Activated CD8-positive, alpha-beta T cell treated with anti-CD3 and anti-CD28 coated beads for 36 hours (primary cell): ENCODE measurements around the gene PTER. TPM values are rescaled to one million over a fixed set of nuclear protein-coding genes. Genes with fewer than 3 reads are reported as not detected.

Experiments used
- ATAC-seq: fragments of 200-7000 bp; cut with Tn5 transposase; one replicate; pipeline ENCODE4 v1.10.0; 2021; ENCODE audit warnings: mild to moderate bottlenecking, moderate library complexity
- CTCF ChIA-PET: fragments of 350-600 bp; sonication (Branson Sonifier 250); formaldehyde crosslinking; loops from one replicate; lab custom pipeline; 2021; ENCODE audit warnings: antibody characterized with exemption; lab: Charles Lee
- POLR2A ChIA-PET: fragments of 350-600 bp; sonication (Branson Sonifier 250); formaldehyde crosslinking; loops from one replicate; lab custom pipeline; 2021; ENCODE audit warnings: antibody characterized with exemption; lab: Charles Lee
- DNase-seq: peaks from one replicate; pipeline ENCODE4 v3.0.0-alpha.2; 2020
- H3K27ac Mint-ChIP-seq: one replicate; pipeline ENCODE4 v1.8.0; 2021; ENCODE audit warnings: mild to moderate bottlenecking, mixed read lengths
- H3K27me3 Mint-ChIP-seq: one replicate; pipeline ENCODE4 v1.8.0; 2021; ENCODE audit warnings: mixed read lengths
- H3K36me3 Mint-ChIP-seq: one replicate; pipeline ENCODE4 v1.8.0; 2021; ENCODE audit warnings: low read depth, mixed read lengths
- H3K4me1 Mint-ChIP-seq: one replicate; pipeline ENCODE4 v1.8.0; 2021; ENCODE audit warnings: low read depth, mixed read lengths
- H3K4me3 Mint-ChIP-seq: one replicate; pipeline ENCODE4 v1.8.0; 2021; ENCODE audit warnings: mild to moderate bottlenecking, moderate library complexity, mixed read lengths
- H3K9me3 Mint-ChIP-seq: one replicate; pipeline ENCODE4 v1.8.0; 2021; ENCODE audit warnings: mixed read lengths
- intact Hi-C: fragments of 100-400 bp; cut with micrococcal nuclease; formaldehyde crosslinking; loops from one replicate; pipeline ENCODE4 v1.10.0; 2022
- total RNA-seq, 2 experiments: library from RNA; stranded (reverse); gene quantifications; one replicate each; pipeline ENCODE4 v1.2.3, GENCODE V29; 2021
- TF ChIP-seq, protein P1 (sequence below): fragments of 200-600 bp; IDR thresholded peaks from one replicate; pipeline ENCODE4 v1.8.0; 2022; ENCODE audit warnings: antibody characterized with exemption, mild to moderate bottlenecking

The PTER gene
- total RNA-seq, 2 experiments from 2014 or later, result 22.1 to 23.3 TPM

- TF ChIP-seq, protein P1, sequence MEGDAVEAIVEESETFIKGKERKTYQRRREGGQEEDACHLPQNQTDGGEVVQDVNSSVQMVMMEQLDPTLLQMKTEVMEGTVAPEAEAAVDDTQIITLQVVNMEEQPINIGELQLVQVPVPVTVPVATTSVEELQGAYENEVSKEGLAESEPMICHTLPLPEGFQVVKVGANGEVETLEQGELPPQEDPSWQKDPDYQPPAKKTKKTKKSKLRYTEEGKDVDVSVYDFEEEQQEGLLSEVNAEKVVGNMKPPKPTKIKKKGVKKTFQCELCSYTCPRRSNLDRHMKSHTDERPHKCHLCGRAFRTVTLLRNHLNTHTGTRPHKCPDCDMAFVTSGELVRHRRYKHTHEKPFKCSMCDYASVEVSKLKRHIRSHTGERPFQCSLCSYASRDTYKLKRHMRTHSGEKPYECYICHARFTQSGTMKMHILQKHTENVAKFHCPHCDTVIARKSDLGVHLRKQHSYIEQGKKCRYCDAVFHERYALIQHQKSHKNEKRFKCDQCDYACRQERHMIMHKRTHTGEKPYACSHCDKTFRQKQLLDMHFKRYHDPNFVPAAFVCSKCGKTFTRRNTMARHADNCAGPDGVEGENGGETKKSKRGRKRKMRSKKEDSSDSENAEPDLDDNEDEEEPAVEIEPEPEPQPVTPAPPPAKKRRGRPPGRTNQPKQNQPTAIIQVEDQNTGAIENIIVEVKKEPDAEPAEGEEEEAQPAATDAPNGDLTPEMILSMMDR, result no peak
Observed at GRCh38 chr10:16510843-16511242, 74.0 kb downstream of the PTER start.

DNA sequence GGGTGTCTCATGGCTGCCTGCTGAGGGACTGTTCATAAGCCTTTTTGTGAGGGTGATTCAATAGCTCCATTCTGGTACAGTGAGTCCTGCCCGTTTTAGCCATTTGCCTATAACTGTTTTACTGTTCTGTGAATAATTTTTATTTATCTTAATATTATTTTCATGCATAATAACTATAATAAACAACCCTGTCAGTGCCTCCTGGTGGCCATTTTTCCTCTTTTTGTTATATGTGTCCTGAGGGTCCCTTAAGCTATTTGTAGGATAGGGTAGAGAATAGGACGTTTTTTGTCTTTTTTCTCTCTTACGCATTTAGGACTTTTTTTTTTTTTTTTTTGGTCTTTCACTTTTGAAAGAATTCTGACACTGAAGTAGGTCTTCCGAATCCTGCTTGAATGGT, 82.0 kb downstream of the PTER start:
- DNase-seq (no peak), ATAC-seq (no peak)
- peaks cover 33% of the 10 kb centered on the region for H3K27me3 Mint-ChIP-seq
- H3K9me3 Mint-ChIP-seq, result no peaks in the 10 kb centered on the region
- intact Hi-C loops, result no loop called here
- TF ChIP-seq, protein P1, result no peak
- H3K36me3 Mint-ChIP-seq, result peaks cover 7% of the 10 kb centered on the region
- no peak overlapping the region for H3K4me3 Mint-ChIP-seq
- POLR2A ChIA-PET, result interaction anchor here (0.6 kb wide), 1 partner anchor 35 kb away, joined by 3 read pairs; no protein-coding TSS in a partner anchor
- CTCF ChIA-PET, result interaction anchor here (0.7 to 1.2 kb wide), 4 partner anchors 26 to 223 kb away, joined by 3 read pairs; no protein-coding TSS in a partner anchor
- H3K4me1 Mint-ChIP-seq, result peaks cover 2% of the 10 kb centered on the region
- H3K27ac Mint-ChIP-seq, result no peak overlapping the region

More at GRCh38 chr10:16510843-16511242, 74.0 kb downstream of the PTER start:
- Mint-ChIP-seq H3K36me3 (peaks cover 15% of the 10 kb centered on the region), H3K4me3 (no peak overlapping the region), H3K9me3 (no peaks in the 10 kb centered on the region), H3K27ac (no peak overlapping the region), H3K4me1 (no peaks in the 10 kb centered on the region), H3K27me3 (no peaks in the 10 kb centered on the region)
- ATAC-seq (no peak), DNase-seq (no peak)
- ChIA-PET POLR2A (no interaction called here), CTCF (no interaction called here)
- intact Hi-C loops, result no loop called here

- H3K4me3 Mint-ChIP-seq, result peak overlapping the region; percentile 58
- ChIA-PET CTCF (interaction anchor here (0.6 to 1.2 kb wide), 3 partner anchors 79 to 293 kb away, joined by 3 read pairs; no protein-coding TSS in a partner anchor), POLR2A (interaction anchor here (0.6 kb wide), 1 partner anchor 35 kb away, joined by 3 read pairs; no protein-coding TSS in a partner anchor)
- TF ChIP-seq, protein P1, result no peak
- no peak for ATAC-seq
- peaks cover 38% of the 10 kb centered on the region for H3K27me3 Mint-ChIP-seq
- peaks cover 2% of the 10 kb centered on the region for H3K4me1 Mint-ChIP-seq
- H3K36me3 Mint-ChIP-seq, result peaks cover 5% of the 10 kb centered on the region
- no peak overlapping the region for H3K27ac Mint-ChIP-seq
- DNase-seq, result no peak
- no peaks in the 10 kb centered on the region for H3K9me3 Mint-ChIP-seq
- intact Hi-C loops, result no loop called here
Observed at GRCh38 chr10:16519250-16519907, 82.6 kb downstream of the PTER start.

- peaks cover 4% of the 10 kb centered on the region for H3K36me3 Mint-ChIP-seq
- ATAC-seq, result peak; percentile 47
- no peak overlapping the region for H3K27ac Mint-ChIP-seq
- peak; percentile 32 for DNase-seq
- peaks cover 41% of the 10 kb centered on the region for H3K27me3 Mint-ChIP-seq
- intact Hi-C loops, result loop anchor here (10.0 kb wide), 1 partner anchor 255 kb away; no protein-coding TSS in a partner anchor
- H3K4me3 Mint-ChIP-seq, result peak overlapping the region; percentile 61
- peaks cover 2% of the 10 kb centered on the region for H3K4me1 Mint-ChIP-seq
- ChIA-PET POLR2A (interaction anchor here (1.7 kb wide), 1 partner anchor 83 kb away, joined by 5 read pairs; the partner anchor contains the start of gene PTER), CTCF (interaction anchor here (0.6 kb wide), 1 partner anchor 292 kb away, joined by 3 read pairs; no protein-coding TSS in a partner anchor)
- TF ChIP-seq, protein P1, result no peak
- H3K9me3 Mint-ChIP-seq, result no peaks in the 10 kb centered on the region
Observed at GRCh38 chr10:16519908-16520861, 83.4 kb downstream of the PTER start.
